ENCODE results near the gene TLCD4.
"Not testable (repeated sequence)": the region's sequence is repeated elsewhere in the genome, so short reads cannot be mapped to it uniquely, and the experiment has no call there.

GRCh38 chr1:95165569-95165968, 48.4 kb downstream of the TLCD4 start:
- TF ChIP-seq POLR2A, CTCF (IDR thresholded peaks at IDR 0.05): not testable (repeated sequence)

Data from esophagus squamous epithelium (tissue), 4 donors.